ENCODE measurements around the gene BICD1. TPM values are rescaled to one million over a fixed set of nuclear protein-coding genes. Genes with fewer than 3 reads are reported as not detected.

BICD1 gene
- total and polyA plus RNA-seq, 2 of the 13 experiments (the other 11 are each of a cell fraction or from before 2014, with no cell fraction given) = 4.5 to 5.2 TPM

- intact Hi-C loops (cut with micrococcal nuclease; ENCODE audit: unreplicated experiment) = no loop called here
- Histone ChIP-seq H3K4me3 (replicated peaks in 1 of 3; ENCODE audit: insufficient read depth in 1 of 3, low read depth in 2 of 3, low read length in 3 of 3) (no peak overlapping the region), H3K9me3 (ENCODE audit: low read length) (peaks cover 14% of the 10 kb centered on the region), H3K27ac (ENCODE audit: extremely low read length, insufficient read depth, low read length) (no peak overlapping the region), H3K4me1 (ENCODE audit: insufficient read depth, low read length) (no peaks in the 10 kb centered on the region), H4K20me1 (ENCODE audit: insufficient read depth, low read length) (no peaks in the 10 kb centered on the region; the same call in 1 of the 2 replicates), H3K9ac (ENCODE audit: insufficient read depth, low read depth, low read length) (no peak overlapping the region), H3K4me2 (ENCODE audit: low read depth, low read length) (no peak overlapping the region), H3K36me3 (replicated peaks in 1 of 2; ENCODE audit: control insufficient read depth in 1 of 2, insufficient read depth in 2 of 2, low read length in 2 of 2) (no peaks in the 10 kb centered on the region), H2AFZ (ENCODE audit: low read length) (no peak overlapping the region), H3K79me2 (ENCODE audit: insufficient read depth, low read length) (no peaks in the 10 kb centered on the region), H3K27me3 (ENCODE audit: control insufficient read depth in 1 of 2, insufficient read depth in 2 of 2, low read length in 2 of 2) (no peaks in the 10 kb centered on the region; a peak in 1 of 5 replicates)
- no peak for FAIRE-seq
- no peak for DNase-seq (ENCODE audit: low spot score)
- 81% methylated on average over 6 of the region's 6 CpGs for WGBS (ENCODE audit: low lambda C conversion rate)
- ChIA-PET CTCF (ENCODE audit: low intra/inter-chr PET ratio, low total read pairs) (no interaction called here), POLR2A (no interaction called here)
- no peak for ATAC-seq
- no TSS peak for BruUV-seq (replicated peaks)
- in situ Hi-C loops (cut with HindIII; ENCODE audit: extremely low pct_ligation_motif_present, low pct_unique_long_range_greater_than_20kb) = no loop called here
- no peak for TF ChIP-seq STAG1 (CRISPR knock-in tag; IDR thresholded peaks at IDR 0.05)
- TF ChIP-seq ZNF619 (CRISPR knock-in tag; IDR thresholded peaks at IDR 0.05) = no peak
- no peak for TF ChIP-seq GABPB1 (CRISPR knock-in tag; IDR thresholded peaks at IDR 0.05)
- TF ChIP-seq HOXD1 (CRISPR knock-in tag; IDR thresholded peaks at IDR 0.05) = no peak
- no peak for TF ChIP-seq TRAFD1 (CRISPR knock-in tag; IDR thresholded peaks at IDR 0.05; ENCODE audit: borderline replicate concordance)
- TF ChIP-seq RBAK (CRISPR knock-in tag; IDR thresholded peaks at IDR 0.05) = no peak
- no peak for TF ChIP-seq ZFP90 (CRISPR knock-in tag; IDR thresholded peaks at IDR 0.05; ENCODE audit: borderline replicate concordance)
- no peak for TF ChIP-seq HIVEP1 (CRISPR knock-in tag; IDR thresholded peaks at IDR 0.05)
- TF ChIP-seq ZNF770 (CRISPR knock-in tag; IDR thresholded peaks at IDR 0.05) = no peak
- TF ChIP-seq ZNF530 (CRISPR knock-in tag; IDR thresholded peaks at IDR 0.05; ENCODE audit: low read depth) = no peak
- no peak for TF ChIP-seq ZNF234 (CRISPR knock-in tag; conservative IDR thresholded peaks at IDR 0.05)
- no peak for TF ChIP-seq POGZ (CRISPR knock-in tag; IDR thresholded peaks at IDR 0.05)
- TF ChIP-seq ZNF574 (CRISPR knock-in tag; IDR thresholded peaks at IDR 0.05) = no peak
- no peak for TF ChIP-seq ZNF24 (IDR thresholded peaks at IDR 0.05)
- no peak for TF ChIP-seq PRPF4 (IDR thresholded peaks at IDR 0.05; ENCODE audit: low read depth, low read length, poor library complexity, severe bottlenecking)
- no peak for TF ChIP-seq CENPX (CRISPR knock-in tag; IDR thresholded peaks at IDR 0.05)
- TF ChIP-seq SALL1 (CRISPR knock-in tag; IDR thresholded peaks at IDR 0.05) = no peak
These were observed 89.9 kb downstream of the BICD1 start for GRCh38 chr12:32196250-32197198.

Measured in HepG2 (cell line).